ENCODE data around the gene KRT9.

KRT9 gene

DNA sequence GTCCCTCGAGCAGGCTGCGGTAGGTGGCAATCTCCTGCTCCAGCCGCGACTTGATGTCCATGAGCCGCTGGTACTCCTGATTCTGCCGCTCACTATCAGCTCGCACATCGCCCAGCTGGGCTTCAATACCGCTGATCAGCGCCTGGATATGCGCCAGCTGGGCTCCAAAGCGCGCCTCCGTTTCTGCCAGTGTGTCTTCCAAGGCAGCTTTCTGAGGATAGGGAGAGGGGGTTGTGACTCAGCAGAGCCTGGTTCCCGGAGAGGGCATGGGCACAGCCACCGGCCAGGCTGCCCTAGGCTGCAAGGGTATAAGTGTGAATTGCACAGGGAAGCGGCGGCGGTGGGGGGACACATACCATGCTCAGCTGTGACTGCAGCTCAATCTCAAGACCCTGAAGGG, 48.1 kb downstream of the KRT9 start:
- DNase-seq, result no peak

GRCh38 chr17:41523225-41523593, 48.6 kb downstream of the KRT9 start:
- DNase-seq, result no peak

DNA sequence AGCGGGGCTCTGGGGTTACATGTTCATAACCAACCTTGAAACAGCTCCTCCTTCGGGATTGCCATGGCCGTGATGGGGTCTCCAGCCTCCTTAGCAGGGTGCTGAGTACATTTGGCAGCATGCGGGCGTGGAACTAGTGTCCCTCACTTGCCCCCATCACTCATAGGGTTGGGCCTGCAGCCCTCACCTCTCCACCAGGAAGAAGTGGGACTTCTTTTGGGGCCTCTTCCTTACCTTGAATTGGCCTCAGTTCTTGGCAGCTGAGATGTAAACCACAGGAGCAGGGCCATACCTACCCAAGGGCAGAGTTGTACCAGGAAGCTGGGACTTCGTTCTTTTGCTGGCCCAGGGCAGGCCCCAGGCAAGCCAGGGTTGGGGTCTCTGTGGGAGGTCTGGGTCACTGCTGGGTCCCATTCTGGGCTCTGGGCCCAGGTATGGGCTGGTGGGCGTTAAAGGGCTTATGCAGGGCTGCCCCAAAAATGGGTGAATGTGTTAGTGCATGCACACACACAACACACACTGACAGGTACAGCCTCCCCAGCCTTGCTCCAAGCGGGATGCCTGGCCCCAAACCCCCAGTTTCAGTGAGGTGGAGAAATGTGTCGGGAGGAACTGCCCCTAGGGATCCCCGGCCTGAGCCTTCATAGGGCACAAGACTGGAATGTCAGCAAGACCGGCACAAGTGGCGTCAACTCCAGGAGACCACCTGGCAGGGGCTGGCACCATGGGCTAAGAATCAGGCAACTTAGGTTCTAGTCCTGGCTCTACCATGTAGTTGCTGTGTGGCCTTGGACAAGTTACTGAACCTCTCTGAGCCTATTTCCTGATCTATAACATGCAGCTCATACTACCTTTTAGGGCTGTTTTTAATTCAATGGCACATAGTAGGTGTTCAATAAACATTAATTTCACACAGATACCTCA, 49.3 kb downstream of the KRT9 start:
- DNase-seq, result no peak

- no peak for DNase-seq
Observed at GRCh38 chr17:41521574-41522261, 50.1 kb downstream of the KRT9 start.

- DNase-seq, result no peak
Observed at GRCh38 chr17:41520821-41521521, 50.9 kb downstream of the KRT9 start.

- no peak for DNase-seq
Observed at GRCh38 chr17:41519501-41520224, 52.2 kb downstream of the KRT9 start.

- no peak for DNase-seq
Observed at GRCh38 chr17:41518789-41519449, 52.9 kb downstream of the KRT9 start, which contains the start of gene KRT15. Gene KRT15 (minus strand): TSS chr17:41518890. CDS start chr17:41518827, 63 bp downstream.

DNA sequence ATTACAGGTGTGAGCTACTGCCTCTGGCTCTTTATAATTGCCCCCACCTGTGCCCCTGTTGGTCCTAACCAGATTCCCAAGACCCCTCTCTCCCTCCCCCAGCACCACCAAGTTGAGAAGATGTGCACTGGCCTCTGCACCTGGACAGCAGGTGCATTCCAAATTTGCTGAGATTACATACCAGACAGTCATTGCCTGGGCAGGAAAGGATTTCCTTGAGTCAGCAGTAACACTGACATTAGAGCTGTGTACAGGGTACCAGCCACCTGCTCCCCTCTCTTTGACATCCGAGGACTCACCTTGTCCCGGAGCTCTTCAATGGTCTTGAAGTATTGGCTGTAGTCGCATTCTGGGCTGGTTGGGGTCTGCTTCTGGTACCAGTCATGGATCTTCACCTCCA, 53.8 kb downstream of the KRT9 start:
- DNase-seq, result no peak

- no peak for DNase-seq
Observed at GRCh38 chr17:41516830-41517283, 55.0 kb downstream of the KRT9 start.

DNA sequence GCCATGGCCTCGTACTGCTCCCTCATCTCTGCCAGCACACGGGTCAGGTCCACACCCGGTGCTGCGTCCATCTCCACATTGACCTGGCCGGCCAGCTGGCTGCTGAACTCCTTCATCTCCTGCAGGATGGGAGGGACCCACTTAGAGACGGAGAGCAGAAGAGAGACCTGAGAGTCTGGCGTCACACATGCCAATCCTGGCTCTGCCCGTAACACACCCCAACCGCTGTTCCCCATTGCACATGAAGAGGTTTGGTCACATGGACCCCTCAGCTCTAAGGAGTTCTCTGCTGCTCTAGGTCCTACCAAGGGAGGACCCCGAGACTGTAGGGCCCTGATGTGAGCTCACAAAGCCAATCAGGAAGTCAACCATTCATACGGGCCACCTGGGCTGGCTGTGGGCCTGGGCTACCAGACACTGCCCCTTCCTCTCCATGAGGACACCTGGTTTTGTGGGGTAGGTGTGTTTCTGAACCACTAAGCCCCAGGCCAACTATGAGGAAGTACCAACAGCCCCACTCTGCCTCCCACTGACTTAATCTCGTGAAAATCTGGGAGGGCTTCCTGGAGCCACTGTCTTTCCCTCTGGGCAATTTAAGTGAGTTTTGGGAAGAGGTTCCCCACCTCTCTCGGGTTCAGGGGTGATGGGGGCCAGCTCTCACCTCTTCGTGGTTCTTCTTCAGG, 55.6 kb downstream of the KRT9 start:
- DNase-seq, result no peak
